ENCODE data around the gene COLEC12.

DNA sequence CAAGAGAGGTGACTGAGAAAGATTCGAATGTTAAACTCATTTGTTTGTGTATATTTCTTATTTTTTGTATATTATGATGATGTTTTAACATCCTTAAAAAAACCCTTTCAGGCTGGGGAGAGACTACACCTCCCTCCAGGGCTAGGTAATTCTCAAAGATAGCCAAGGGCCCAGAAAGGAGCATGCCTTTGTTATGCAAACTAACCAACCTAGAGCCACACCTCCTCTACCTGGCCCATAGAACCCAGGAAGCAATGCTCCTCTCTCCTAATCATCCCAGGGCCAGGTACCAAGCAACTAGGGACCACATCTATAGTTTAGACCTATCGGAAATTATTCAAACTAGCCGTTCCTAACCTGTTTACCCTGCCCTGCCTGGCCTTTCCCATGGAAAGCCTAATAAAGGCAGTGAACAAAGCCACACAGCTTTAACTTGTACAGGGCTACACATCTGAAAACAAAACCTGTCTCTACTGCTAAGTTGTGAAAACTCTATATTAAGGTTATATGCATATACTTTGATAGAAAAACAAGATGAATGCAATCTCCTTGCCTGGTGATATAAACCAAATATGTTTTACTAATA is 79.7 kb downstream of the COLEC12 start:
- TF ChIP-seq CTCF (IDR thresholded peaks at IDR 0.05; ENCODE audit: insufficient read depth, low read depth, low read length) (no peak), EZH2 (IDR thresholded peaks at IDR 0.05; ENCODE audit: insufficient read depth, low read length) (no peak)
